CD4-positive, alpha-beta T cell treated with Interferon alpha-2 for 1 hour (primary cell): ENCODE data around the gene EXOC7.

ENCODE experiments used
- DNase-seq, 2 donors: peaks; one replicate each; pipeline ENCODE4 v3.0.0-alpha.2; 2020 to 2022

The EXOC7 gene

DNA sequence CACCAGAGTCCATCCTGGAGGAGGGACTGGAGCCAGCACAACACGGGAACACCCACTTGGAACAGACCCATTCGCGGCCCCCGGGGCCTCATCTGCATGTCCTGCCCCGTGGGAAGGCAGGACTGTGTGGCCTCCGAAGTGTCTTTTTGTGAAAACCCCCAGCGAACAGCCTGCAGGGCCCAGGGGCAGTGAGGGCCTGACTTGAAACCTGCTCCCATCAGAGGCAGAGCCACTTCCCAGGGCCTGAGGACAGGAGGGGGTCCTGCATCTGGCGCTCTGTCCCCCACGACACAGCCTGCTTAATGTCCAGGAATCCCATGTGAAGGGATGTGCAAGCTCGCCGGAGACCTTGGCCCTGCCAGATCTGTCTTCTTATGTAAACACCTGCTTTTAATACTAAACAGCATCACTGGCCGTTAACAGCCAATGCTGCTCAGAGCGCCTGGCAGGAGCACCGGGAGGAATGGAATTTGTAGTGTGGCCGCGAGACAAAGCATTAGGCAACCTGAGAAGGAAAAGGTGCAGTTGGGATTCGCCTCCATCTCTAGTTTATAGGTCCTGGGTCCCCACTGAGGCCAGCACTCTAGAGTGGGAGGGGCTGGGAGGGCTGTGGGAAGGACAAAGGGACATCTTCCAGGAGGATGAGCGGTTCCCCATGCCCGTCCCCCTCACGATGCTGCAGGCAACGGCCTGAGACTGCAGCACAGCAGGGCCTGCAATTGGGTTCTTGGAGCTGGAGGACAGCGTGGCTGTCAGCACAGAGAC, 66.9 kb downstream of the EXOC7 start:
- no peak for DNase-seq

DNA sequence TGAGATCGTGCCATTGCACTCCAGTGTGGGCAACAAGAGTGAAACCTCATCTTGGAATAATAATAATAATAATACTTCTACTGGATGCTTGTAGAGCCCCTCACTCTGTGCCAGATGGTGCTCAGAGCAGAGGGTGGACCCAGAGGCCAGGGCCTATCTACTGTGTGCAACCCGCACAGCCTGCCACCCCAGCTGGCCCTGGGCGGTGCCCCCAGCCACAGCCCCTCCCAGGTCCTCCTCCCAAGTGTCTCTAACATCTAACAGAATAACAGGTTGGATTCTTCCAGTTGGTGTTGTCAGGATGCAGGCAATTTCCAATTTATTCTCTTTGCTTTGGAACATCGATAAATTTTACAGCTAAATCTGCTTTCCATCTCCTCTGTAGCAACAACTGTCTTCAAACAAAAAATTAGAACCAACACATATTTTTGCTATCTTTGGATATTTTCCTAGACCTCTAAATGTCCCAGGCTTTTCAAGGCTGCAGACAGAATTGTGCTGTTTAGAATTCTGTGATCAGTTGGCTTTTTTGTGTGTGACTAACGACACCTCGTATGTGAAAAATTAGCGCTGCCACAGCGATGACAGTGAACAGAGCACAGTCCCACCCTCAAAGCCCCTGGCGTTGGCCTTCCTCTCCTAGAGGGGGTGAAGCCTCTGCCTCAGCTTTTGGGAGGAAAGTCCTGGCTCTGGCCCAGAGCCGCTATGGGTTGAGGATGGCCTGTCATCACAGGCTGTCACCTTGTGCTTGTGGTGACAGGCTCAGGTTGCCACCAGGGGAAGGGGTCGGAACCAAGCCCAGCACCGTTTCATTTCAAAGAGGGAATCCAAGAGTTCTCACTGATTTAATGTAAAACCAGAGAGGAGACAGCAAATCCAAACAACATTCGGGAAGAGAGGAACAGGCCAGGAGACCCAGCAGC, 68.9 kb downstream of the EXOC7 start:
- DNase-seq: no peak

DNA sequence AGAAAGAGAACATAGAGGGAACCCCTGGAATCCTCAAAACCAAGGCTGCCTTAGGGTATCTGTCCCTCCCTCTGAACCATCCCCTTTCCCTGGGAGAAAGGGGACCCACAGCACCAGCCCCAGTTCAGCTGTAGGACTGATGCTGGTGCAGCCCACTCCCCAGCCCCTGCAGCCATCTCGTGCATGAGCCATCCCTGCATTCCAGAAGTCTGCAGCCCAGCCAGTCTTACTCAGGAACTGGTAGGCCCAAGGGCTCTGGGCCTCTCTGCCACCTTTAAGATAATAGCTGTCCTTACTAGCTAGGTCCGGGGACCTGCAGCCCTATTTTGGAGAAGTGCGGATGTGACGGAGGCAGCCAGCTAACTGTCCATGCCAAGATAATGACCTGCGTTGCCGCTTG, 70.4 kb downstream of the EXOC7 start:
- DNase-seq: no peak

DNA sequence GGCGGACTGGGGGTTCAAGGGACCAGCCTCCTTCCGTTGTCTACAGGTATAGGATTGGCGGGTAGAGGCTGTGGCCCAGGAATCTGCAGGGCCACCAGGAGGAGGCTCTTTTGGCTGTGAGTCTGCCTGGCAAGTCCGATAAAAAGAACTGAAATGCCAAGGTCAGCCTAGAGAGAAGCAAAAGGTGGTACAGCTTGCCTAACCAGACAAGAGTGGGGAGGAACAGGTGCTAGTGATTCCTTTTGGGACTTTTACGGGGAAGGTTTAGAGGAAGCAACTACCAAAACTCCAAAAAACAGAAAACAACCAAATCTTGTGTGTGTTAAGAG, 70.8 kb downstream of the EXOC7 start:
- no peak for DNase-seq

DNA sequence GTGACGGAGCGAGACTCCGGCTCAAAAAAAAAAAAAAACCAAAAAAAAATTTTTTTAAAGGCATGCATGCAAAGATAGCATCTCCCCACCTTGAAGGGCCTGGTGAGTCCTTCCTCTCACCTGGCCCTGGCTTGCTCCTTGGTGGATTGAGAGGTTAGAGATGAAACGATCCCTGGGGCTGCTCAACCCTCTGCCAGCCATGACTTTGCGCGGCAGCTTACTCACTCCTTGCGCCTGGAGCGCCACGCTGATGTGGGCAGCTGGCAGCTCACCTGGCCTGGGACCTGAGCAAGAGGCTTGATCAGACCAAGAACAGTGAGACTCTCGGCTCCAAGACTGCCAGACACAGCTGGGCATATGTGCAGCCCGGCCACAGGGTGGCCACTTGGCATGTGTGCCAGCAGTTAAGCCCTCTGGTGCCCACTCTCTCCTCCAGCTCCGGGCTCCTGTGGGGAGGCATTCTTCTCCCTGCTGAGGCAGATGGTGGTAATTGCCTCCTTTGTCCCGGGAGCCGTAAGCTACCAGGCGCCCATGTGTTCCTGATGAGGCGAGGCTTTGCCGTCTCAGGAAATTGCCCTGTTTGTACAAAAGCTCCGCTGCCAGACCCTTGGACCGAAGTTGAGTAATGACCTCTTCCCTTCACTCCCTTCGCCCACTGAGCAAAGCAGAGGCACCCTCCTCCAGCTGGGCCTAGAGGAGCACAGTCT, 71.4 kb downstream of the EXOC7 start:
- no peak for DNase-seq
